OCI-LY3 (cell line): ENCODE data around the gene CTCF.

ENCODE experiments used
- H2AFZ ChIP-seq: fragments of 200-600, 300-600 bp; shearing (Covaris generic); 2 replicates; pipeline ENCODE4 v1.6.0; 2014; ENCODE audit warnings: antibody characterized with exemption, low read depth, low read length
- H3K27ac ChIP-seq: fragments of 200-600, 300-600 bp; sonication (generic); 2 replicates; pipeline ENCODE4 v1.5.1; 2014; ENCODE audit warnings: mild to moderate bottlenecking, low read length, moderate library complexity, mixed read lengths
- H3K27me3 ChIP-seq: fragments of 200-600, 300-600 bp; sonication (generic); 2 replicates; pipeline ENCODE4 v1.6.1; 2014; ENCODE audit warnings: low read depth, low read length, mixed read lengths
- H3K36me3 ChIP-seq: fragments of 200-600, 300-600 bp; sonication (generic); replicated peaks from 2 replicates; pipeline ENCODE3; 2014; ENCODE audit warnings: low read depth, low read length, mixed read lengths
- H3K4me1 ChIP-seq: fragments of 300-600, 200-600 bp; sonication (generic); 2 replicates; pipeline ENCODE4 v1.6.1; 2014; ENCODE audit warnings: low read length, mixed read lengths
- H3K4me2 ChIP-seq: fragments of 200-600, 300-600 bp; sonication (generic); 2 replicates; pipeline ENCODE4 v1.6.1; 2014; ENCODE audit warnings: low read length, mixed read lengths
- H3K4me3 ChIP-seq: fragments of 300-600, 200-600 bp; sonication (generic); 2 replicates; pipeline ENCODE4 v1.5.1; 2014; ENCODE audit warnings: antibody characterized with exemption, mild to moderate bottlenecking, low read length, moderate library complexity
- H3K79me2 ChIP-seq: fragments of 300-600, 200-600 bp; shearing (Covaris generic); 2 replicates; pipeline ENCODE4 v1.6.1; 2014; ENCODE audit warnings: mild to moderate bottlenecking, low read length, mixed read lengths
- H3K9ac ChIP-seq: fragments of 300-600, 200-600 bp; shearing (Covaris generic); 2 replicates; pipeline ENCODE4 v1.6.0; 2014; ENCODE audit warnings: mild to moderate bottlenecking, low read length, moderate library complexity
- H3K9me3 ChIP-seq: fragments of 200-600, 300-600 bp; shearing (Covaris generic); 2 replicates; pipeline ENCODE4 v1.6.1; 2014; ENCODE audit warnings: low read length, mixed read lengths; ENCODE audit not compliant: insufficient read depth
- H4K20me1 ChIP-seq: fragments of 200-600, 300-600 bp; sonication (generic); 2 replicates; pipeline ENCODE4 v1.6.1; 2016; ENCODE audit warnings: low read length, mixed read lengths; ENCODE audit not compliant: insufficient read depth
- CTCF ChIP-seq: fragments of 200-600, 300-600 bp; sonication (generic); IDR thresholded peaks from 2 replicates; pipeline ENCODE4 v1.5.1; 2014; ENCODE audit warnings: antibody characterized with exemption, low read length, low read depth
- EZH2phosphoT487 ChIP-seq: fragments of 200-600 bp; shearing (Covaris generic); IDR thresholded peaks from 2 replicates; pipeline ENCODE4 v1.6.1; 2018; ENCODE audit warnings: antibody characterized with exemption, mixed run types, low read depth

Gene CTCF

DNA sequence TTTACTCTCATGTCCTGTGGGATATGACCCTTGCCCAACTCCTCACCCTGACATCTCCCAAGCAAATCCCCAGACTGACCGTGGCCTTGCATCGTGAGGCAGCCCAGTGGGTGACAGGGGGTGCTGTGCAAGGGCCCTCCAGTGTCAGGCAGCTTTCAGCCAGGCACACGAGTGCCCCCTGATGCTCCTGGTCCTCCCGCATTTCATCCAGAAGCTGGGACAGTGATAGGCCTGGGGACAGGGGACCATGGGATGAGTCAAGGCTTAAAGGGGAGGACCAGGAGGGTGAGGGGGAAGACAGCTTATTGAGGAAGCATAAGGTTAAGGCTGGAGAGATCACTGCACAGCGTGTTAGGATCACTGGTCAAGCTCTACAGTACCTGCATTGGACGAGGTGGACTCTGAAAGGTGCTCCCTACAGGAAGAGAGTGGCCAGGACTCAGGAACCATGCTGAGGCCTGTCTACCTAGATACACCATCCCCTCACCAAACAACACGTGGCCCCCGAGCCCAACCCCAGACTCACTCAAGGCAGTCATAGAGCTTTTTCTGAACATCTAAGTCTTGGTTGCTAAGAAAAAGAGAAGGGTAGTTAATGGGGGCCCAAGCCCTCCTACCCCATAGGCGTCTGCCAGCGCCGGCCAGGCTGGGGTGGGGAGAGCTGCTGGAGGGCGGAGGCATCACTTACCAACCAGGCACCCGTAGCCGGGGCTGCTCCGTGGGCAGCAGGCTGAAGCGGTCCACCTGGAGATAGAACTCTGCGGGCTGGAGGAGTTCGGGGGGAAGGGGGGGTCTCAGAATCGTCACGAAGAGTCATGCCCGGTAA lies 96.7 kb downstream of the CTCF start:
- peaks cover 19% of the 10 kb centered on the region for H3K79me2 ChIP-seq
- no peaks in the 10 kb centered on the region for H3K27me3 ChIP-seq
- H3K27ac ChIP-seq = no peak overlapping the region
- H3K9ac ChIP-seq = peak overlapping the region; percentile 99
- no peaks in the 10 kb centered on the region for H3K9me3 ChIP-seq
- H3K4me2 ChIP-seq = peak overlapping the region; percentile 93
- H3K4me3 ChIP-seq = peak overlapping the region; percentile 99
- TF ChIP-seq CTCF (no peak), EZH2phosphoT487 (no peak)
- peaks cover 21% of the 10 kb centered on the region for H3K36me3 ChIP-seq
- H3K4me1 ChIP-seq = peaks cover 13% of the 10 kb centered on the region
- no peaks in the 10 kb centered on the region for H4K20me1 ChIP-seq
- no peak overlapping the region for H2AFZ ChIP-seq

DNA sequence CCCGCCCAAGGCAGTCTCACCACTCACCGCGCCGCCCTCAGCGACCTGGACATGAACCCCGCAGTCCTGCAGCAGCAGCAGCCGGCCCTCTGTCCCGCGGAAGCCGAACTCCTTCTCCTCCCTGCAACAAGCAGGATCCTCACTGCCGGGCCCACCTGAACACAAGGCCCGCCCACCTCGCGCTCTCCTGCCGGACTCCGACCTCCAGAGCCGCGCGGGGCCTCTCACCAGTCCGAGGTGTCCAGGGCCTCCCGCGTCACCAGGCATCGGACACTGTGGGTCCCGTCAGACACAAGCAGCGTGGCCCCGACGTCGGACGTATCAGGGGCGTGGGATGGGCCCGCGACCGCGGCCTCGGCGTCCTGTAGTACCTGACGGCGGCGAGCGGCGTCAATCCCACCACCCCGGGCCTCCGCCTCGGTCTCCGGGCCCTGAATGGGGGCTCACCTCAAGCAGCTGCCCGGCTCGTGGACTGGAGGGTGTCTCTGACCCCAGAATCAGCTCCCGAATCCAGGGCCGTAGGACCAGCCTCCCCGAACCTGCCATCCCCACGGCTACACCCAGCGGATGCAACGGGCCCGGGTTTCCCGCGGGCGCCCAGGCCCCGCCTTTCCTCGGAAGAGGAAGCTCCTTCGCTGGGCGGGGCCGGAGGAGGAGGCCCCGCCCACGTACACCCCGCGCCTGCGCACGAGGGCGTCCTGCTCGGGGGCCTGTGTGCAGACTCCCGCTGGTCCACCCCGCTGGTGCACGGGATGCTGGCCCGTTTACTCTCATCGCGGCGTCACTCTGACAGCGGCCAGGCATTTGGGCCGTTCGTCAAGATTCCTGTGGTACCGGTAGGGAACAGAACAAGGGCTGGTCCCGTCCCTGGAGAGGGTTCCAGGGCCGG lies 97.6 kb downstream of the CTCF start, which contains the start of gene ACD:
Gene ACD, minus strand, starts transcription at position 586 of the 889 bp plus-strand sequence. Its CDS starts 40 bp downstream, at position 546.
- no peaks in the 10 kb centered on the region for H3K9me3 ChIP-seq
- H3K79me2 ChIP-seq = peaks cover 19% of the 10 kb centered on the region
- peak within 1 kb of the TSS; percentile 90 for H2AFZ ChIP-seq
- H3K4me1 ChIP-seq = peaks cover 13% of the 10 kb centered on the region
- no peaks in the 10 kb centered on the region for H4K20me1 ChIP-seq
- peak within 1 kb of the TSS; percentile 93 for H3K4me2 ChIP-seq
- H3K36me3 ChIP-seq = peaks cover 21% of the 10 kb centered on the region
- H3K27me3 ChIP-seq = no peaks in the 10 kb centered on the region
- no peak for TF ChIP-seq EZH2phosphoT487
- no peak for TF ChIP-seq CTCF
- H3K9ac ChIP-seq = peak within 1 kb of the TSS; percentile 99
- peak within 1 kb of the TSS; percentile 99 for H3K4me3 ChIP-seq
- H3K27ac ChIP-seq = peak within 1 kb of the TSS; percentile 89

- TF ChIP-seq CTCF (no peak), EZH2phosphoT487 (no peak)
- no peaks in the 10 kb centered on the region for H3K27me3 ChIP-seq
- peak within 1 kb of the TSS; percentile 99 for H3K9ac ChIP-seq
- peak within 1 kb of the TSS; percentile 99 for H3K4me3 ChIP-seq
- peak within 1 kb of the TSS; percentile 89 for H3K27ac ChIP-seq
- H4K20me1 ChIP-seq = no peaks in the 10 kb centered on the region
- peaks cover 14% of the 10 kb centered on the region for H3K4me1 ChIP-seq
- H3K4me2 ChIP-seq = peak within 1 kb of the TSS; percentile 93
- H3K36me3 ChIP-seq = peaks cover 21% of the 10 kb centered on the region
- peak within 1 kb of the TSS; percentile 90 for H2AFZ ChIP-seq
- peaks cover 19% of the 10 kb centered on the region for H3K79me2 ChIP-seq
- H3K9me3 ChIP-seq = no peaks in the 10 kb centered on the region
These were observed 98.3 kb downstream of the CTCF start, which contains the start of gene PARD6A for GRCh38 chr16:67660564-67661028. Gene PARD6A (plus strand): TSS chr16:67660960. CDS start chr16:67661039, 79 bp downstream.
